NCI-H446 treated with DMSO at 0.1 percent for 48 hours (cell line): Measurements from ENCODE around the gene DDX19B.
"Not testable (repeated sequence)": the region's sequence is repeated elsewhere in the genome, so short reads cannot be mapped to it uniquely, and the experiment has no call there.

ENCODE experiments used
- DNase-seq: peaks from one replicate; lab custom pipeline; 2025; lab: John Stamatoyannopoulos, UW

The DDX19B gene

DNA sequence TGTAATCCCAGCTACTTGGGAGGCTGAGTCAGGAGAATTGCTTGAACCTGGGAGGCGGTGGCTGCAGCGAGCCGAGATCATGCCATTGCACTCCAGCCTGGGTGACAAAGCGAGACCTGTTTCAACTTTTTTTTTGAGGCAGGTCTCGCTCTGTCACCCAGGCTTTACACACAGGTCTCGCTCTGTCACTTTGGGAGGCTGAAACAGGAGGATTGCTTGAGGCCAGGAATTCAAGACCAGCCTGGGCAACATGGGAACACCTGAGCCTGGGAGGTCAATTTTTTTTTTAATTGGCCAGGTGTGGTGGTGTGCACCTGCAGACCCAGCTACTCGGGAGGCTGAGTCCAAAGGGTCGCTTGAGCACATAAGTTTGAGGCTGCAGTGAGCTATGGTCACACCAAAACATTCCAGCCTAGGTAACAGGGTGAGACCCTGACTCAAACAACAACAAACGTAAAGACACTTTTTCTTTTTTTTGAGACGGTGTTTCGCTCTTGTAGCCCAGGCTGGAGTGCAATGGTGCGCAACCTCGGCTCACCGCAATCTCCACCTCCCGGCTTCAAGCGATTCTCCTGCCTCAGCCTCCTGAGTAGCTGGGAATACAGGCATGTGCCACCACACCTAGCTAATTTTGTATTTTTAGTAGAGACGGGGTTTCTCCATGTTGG lies 11.5 kb upstream of the DDX19B start:
- DNase-seq: not testable (repeated sequence)

DNA sequence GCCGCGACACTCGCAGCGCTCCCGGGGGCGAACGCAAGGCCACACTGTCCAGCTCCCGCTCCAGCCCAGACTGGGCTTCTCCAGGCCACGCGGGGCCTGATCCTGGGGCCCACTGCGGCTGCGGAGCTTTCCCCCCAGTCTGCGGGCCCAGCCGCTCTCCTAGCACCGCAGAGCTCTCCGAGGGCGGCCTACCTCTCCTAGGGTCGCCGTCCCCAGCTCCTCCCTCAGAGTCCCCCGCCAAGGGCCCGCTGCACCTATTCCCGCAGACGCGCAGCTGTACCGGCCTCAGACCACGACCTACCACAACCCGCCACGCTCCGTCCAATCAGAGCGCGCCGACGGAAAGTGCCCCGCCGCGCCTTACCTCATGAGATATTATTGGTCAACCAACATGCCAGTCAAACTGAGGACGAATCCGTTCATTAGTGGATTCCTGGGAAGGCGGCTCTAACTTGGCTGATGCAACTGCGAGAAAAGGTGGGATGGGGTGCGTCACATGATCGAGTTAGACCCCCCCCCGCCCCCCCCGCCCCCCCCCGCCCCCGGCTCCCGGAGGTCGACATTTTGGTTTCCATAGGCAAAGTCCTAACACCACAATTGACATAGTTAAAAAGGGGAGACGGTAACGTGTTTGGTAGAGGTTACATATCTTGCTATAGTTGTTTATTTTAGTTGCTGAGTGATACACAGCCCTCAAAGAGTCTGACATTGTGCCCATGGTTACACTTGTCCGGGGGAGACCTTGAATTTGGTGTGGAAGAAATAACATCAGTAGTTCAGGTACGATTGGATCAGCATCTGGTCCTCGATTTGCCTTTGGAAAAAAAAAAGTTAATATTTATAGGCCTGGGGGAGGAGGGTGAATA lies 9.5 kb upstream of the DDX19B start, which contains the start of gene AARS1:
Gene AARS1 (minus strand): TSS at position 278 of the 866 bp plus-strand sequence. CDS start 6,743 bp downstream, outside the sequence.
- peak; percentile 96 for DNase-seq

DNA sequence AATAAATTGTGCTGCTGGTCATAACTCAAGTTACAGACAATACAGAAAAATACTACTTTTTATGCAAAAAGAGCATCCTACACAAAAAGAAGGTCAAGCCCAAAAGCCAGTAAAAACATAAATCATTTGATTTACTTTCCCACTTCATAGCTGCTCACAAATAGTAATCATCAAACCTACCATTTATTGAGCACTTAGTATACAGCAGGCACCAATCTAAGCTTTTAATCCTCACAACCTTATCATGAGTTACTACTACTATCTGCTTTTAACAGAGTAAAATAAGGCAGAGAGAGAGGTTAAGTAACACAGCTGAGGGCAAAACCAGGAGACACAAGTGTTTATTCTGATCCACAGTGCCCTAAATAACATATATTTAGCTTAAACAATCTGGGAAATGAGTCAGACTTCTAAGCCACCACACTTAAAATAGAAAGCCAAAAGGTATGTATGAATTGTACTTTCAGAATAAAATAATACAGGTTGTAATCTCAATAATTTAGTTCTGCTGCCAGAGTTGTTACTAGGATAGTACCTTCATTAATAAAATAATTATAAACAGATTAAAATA lies 8.0 kb upstream of the DDX19B start:
- no peak for DNase-seq

DNA sequence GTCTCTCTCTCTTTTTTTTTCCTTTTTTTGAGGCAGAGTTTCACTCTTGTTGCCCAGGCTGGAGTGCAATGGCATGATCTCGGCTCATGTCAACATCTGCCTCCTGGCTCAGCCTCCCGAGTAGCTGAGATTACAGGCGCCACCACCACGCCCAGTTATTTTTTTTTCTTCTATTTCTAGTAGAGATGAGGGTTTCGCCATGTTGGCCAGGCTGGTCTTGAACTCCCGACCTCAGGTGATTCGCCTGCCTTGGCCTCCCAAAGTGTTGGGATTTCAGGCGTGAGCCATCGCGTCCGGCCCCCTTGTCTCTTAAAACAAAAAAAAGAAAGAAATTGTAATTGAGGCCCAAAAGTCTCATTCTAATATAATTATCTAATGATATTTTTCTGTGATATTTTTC lies 6.8 kb upstream of the DDX19B start:
- not testable (repeated sequence) for DNase-seq

DNA sequence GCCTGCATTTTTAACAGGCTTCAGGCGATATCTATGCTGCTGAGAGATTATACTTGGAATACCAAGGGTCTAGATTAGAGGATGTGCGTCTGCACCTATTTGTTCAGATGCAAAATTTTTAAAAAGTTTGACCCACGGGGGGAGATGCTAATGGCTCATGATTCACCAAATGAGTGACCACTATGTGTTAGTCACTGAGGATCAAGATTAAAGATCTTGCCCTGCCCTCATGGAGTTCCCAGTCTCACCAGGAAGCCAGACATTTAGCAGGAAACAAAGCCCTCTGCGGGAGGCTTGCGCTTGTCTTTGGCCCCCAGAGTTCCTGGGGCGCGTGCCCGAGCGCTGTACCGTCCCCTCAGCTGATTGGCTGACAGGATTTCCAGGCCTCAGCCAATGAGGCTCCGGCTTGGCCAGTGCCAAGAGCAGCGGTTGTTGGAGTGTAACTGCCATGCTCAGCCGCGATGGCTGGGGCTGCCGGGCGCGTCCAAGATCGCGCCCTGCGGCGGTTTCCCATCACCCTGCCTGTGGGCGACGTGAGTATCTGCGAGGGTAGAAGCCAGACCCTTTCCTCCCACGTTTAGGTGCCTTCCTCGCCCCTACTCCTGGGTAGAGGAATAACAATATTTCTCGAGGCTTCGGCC lies 4.5 kb upstream of the DDX19B start:
- DNase-seq: no peak

DNA sequence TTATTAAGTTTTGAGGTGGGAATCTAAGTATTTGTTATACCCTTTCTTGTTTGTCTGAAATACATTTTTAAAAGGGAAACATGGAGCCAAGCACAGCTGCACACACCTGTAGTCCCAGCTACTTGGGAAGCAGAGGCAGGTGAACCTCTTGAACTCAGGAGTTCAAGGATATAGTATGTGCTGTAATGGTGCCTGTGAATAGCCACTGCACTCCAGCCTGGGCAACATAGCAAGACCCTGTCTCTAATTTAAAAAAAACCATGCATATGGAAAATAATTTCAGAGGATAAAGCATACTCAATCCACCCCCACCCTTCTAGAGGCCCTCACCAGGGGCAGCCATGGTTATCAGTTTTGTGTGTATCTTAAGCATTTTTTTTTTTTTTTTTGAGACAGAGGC lies 3.4 kb upstream of the DDX19B start:
- DNase-seq: no peak

DNA sequence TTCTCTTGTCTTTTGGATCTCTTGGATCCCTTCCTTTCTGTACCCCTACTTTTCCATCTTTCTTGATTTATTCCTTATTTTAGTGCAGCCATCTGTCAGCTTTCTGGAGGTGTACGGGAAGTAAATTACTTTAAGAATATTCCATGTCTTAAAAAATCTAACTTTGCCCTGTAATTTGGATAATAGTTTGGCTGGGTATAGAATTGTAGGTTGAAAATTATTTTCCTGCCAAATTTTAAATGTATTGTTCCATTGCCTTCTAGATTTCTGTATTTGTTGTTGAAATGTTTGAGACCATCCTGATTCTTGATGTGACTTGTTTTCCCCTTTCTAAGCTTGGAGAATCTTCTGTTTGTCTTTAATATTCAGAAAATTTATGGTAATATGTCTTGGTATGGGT lies 2.1 kb downstream of the DDX19B start:
- DNase-seq: no peak

DNA sequence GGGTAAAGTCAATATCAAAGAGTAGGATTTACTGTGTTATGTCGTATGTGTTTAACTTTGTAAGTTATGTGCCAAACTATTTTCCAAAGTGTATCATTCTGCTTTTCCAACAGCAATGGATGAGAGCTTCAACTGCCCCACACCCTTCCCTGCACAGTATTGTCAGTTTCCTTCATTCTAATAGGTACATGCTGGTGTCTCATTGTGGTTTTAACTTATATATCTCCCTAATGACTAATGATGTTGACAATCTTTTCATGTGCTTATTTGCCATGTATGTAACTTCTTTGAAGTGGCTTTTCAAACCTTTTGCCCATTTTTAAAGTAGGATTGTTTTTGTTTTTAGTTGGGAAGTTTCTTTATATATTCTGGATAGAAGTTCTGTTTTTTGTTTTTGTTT lies 3.8 kb downstream of the DDX19B start:
- no peak for DNase-seq

DNA sequence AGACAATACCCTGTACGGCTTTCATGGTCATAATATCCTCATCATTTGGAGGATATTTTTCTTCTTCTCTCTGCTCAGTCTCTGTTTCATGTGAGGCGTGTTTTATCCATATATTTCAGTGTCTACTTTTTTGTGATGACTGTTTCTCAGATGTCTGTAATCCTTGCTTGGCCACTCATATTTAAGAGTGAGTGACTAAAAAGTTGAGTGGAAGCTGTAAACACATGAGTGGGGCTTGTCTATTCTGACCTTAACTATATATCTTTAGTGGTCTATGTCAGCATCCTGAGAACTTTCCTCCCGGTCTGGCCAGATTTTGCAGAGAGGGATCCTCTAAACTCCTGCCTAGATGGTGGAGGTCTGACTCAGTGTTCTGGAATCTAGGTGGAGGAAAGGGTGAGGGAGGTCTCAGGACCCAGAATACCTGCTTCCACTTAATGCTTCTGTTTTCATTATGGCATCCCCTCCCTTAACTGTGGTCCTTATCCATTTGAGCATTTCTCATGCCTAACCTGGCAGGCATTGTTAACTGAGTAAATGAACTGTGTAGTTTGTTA lies 6.0 kb downstream of the DDX19B start:
- no peak for DNase-seq

DNA sequence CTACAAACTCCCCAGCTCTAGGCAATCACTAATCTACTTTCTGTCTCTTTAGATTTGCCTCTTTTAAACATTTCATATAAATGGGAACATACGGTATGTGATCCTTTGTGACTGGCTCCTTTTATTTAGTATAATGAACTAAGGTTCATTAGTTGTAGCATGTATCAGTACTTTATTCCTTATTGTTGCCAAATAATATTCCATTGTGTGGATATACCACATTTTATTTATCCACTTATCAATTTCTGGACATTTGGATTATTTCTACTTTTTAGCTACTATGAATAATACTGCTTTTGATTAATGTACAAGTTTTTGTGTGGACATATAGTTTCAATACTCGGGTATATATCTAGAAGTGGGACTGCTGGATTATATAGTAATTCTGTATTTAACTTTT lies 7.9 kb downstream of the DDX19B start:
- no peak for DNase-seq

DNA sequence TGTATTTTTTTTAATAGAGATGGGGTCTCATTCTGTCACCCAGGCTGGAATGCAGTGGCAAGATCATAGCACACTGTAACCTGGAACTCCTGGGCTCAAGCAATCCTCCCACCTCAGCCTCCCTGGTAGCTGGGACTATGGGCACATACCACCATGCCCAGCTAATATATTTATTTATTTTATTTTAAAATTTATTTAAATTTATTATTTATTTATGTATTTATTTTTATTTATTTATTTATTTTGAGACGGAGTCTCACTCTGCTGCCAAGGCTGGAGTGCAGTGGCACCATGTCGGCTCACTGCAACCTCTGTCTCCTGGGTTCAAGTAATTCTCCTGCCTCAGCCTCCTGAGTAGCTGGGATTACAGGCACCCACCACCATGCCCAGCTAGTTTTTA lies 8.7 kb downstream of the DDX19B start:
- DNase-seq: not testable (repeated sequence)

DNA sequence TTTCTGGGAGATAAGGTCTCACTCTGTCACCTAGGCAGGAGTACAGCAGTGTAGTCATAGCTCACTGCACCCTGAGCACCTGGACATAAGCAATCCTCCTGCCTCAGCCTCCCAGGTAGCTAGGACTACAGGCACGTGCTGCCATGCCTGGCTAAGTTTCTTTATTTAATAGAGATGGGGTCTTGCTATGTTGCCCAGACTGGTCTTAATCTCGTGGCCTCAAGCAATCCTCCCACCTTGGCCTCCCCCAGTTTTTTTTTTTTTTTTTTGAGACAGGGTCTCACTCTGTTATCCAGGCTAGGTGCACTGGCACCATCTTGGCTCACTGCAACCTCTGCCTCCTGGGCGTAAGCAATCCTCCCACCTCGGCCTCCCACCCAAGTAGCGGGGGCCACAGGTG lies 21.1 kb downstream of the DDX19B start:
- no peak for DNase-seq

DNA sequence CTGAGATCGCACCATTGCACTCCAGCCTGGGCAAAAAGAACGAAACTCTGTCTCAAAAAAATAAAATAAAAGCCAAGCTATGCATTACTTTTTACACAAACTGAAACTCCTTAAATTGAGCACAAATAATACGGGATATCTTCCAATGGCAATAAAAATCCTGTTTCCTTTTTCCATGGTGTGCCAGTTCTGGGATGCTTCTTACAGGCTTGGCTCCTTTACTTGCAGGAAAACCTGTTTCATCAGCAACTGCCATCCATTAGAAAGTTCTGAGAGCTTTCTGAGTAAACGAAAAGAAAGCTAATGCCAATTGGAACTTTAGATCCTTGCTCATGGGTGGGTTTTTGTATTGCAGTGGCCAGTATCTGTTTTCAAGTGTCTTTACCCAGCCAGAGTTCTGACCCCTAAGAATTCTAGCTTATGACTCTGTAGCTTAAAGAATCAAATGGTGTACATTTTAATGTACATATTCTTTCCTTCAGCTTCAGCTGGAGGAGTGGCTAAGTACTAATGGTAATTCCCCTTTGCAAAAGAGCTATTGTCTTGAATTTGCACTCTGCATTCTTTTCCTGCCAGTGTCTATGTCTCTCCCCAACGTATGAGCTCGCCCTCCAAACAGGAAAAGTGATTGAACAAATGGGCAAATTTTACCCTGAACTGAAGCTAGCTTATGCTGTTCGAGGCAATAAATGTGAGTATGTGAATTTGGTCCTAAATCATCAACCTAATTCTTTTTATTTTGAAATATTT lies 26.2 kb downstream of the DDX19B start:
- no peak for DNase-seq

DNA sequence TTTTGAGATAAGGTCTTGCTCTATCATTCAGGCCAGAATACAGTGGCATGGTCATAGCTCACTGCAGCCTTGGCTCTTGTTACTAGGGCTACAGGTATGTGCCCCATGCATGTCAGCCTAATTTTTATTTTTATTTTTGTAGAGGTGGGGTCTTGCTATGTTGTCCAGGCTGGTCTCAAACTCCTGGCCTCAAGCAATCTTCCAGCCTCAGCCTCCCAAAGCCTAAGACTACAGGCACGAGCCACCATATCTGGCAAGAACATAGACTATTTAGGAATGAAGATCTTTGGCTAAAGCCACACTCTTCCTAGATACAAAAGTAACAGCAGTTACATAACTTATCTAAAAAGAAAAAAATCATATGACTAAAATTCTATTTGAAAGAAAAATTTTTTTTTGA lies 32.1 kb downstream of the DDX19B start:
- no peak for DNase-seq

DNA sequence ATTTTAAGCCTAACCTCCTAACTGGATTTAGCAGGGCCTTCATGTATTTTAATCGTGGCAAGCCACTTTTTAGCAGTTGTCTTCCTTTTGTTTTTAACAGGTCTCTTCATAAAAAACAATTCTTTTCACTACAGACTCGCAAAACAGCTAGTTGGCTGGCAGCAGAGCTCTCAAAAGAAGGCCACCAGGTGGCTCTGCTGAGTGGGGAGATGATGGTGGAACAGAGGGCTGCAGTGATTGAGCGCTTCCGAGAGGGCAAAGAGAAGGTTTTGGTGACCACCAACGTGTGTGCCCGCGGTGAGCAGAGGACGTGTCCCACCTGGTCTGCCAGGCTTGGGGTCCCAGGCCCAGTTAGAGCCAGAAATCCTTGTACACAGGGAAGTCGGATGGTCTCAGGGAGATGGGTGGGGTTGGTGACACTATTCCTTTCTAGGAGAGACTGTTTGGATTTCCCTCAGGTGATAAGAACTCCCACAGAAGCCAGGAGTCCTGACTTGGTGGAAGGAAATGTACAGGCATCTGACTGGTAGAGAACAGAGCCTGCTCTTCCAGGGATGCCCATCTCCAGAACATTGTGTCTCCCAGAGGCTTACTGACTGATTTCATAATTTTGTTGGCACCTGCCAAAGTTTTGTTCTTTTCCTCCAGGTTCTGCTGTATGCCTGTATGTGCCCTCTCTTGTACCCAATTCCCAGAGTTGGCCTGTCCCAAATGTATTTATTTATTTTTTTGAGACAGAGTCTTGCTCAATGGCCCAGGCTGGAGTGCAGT lies 32.8 kb downstream of the DDX19B start:
- DNase-seq: no peak

DNA sequence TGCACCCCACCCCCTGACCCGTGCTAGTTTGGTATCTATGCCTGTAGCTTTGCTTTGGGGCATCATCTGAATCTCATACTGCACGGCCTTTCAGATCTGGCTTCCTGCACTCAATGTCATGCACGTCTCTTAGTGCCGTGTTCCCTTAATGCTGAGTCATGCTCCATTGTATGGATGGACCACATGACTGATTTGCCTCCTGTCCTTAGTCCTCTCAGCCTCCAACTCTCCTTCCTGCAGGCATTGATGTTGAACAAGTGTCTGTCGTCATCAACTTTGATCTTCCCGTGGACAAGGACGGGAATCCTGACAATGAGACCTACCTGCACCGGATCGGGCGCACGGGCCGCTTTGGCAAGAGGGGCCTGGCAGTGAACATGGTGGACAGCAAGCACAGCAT lies 33.7 kb downstream of the DDX19B start:
- not testable (repeated sequence) for DNase-seq

DNA sequence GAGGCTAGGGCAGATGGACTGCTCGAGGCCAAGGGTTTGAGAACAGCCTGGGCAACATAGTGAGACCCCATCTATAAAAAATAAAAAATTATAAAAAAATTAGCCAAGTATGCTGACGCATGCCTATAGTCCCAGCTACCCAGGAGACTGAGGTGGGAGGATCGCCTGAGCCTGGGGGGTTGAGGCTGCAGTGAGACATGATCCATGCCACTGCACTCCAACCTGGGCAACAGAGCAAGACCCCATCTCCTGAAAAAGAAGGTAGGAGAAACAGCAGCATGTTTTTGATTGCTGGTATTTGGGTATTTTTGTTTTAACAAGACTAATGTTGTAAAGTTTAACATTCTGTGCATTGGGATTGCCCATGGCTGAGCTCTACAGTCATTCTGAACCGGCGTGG lies 38.8 kb downstream of the DDX19B start:
- DNase-seq: no peak

DNA sequence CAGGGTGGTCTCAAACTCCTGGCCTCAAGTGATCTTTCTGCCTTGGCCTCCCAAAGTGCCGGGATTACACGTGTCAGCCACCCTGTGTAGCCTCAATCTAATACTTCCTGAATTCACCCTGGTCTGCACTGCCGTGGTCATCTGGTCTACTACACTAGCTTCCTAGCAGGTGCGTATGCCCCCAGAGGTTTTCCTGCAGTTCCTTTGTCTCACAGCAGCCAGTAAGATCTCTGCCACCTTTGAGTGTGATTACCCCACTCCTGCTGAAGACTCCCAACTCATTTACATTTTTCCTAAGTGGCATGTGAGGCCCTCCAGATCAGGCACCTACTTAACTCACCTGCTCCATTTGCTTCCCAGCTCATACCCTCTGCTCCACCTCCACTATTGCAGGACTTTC lies 42.6 kb downstream of the DDX19B start:
- no peak for DNase-seq

DNA sequence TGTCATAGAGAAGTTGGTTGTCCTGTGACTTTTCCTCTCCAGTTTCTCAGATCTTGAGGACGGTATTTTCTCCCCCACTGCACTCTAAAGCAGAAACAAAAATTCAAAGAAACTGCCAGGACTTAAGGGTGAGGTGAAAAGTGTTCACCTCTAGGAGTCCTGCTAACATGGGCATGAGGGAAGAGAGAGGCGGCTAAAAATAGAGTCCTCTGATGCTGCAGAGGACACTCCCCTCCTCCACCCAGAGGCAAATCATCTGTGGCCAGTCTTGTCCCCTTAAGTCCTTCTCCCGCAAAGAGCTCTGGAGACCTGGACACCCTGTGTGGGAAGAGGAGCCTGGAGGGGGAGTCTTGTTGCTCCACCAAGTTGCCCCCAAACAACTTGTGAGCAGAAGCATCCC lies 43.0 kb downstream of the DDX19B start:
- no peak for DNase-seq

DNA sequence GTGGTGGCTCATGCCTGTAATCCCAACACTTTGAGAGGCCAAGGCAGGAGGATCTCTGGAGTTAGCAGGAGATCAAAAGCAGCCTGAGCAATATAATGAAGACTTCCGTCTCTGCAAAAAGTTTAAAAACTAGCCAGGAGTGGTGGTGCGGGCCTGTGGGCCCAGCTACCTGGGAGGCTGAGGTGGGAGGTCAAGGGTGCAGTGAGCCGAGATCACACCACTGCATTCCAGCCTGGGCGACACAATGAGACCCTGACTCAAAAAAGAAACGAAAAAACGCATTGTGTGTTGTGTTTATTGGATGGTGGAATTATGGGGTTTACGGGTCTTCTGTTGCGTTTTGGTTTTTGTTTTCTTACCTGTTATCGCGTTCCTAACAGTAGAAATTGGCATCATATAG lies 46.9 kb downstream of the DDX19B start:
- no peak for DNase-seq

DNA sequence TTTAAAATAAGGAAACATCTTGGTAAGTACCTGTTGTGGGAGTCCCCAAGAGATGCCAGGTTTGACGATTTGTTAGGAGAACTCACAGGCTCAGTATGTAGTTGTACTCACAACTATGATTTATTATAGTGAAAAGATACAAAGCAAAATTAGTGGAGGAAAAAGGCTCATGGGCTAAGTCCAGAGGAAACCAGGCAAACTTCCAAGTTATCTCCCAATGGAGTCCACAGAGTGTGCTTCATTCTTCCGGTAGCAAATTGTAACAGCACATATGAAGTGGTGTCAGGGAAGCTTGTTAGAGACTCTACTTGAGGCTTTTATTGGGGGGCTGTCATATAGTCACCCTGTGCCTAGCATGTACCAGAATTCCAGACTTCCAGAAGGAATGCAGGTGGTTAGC lies 50.0 kb downstream of the DDX19B start:
- DNase-seq: no peak
